Erythroblast (primary cell): ENCODE data around the gene P2RX3.

ENCODE experiments used
- DNase-seq, 2 experiments: peaks; one replicate each; lab custom pipeline; 2025; lab: John Stamatoyannopoulos, UW
- GATA1 ChIP-seq: IDR thresholded peaks from 2 replicates; pipeline ENCODE4 v1.6.1; 2011; ENCODE audit warnings: low read depth, mild to moderate bottlenecking, control low read depth, low read length, moderate library complexity
- POLR2A ChIP-seq: IDR thresholded peaks from 2 replicates; pipeline ENCODE4 v1.6.1; 2011; ENCODE audit warnings: mild to moderate bottlenecking, low read length

The P2RX3 gene

GRCh38 chr11:57305523-57305922 is 32.6 kb upstream of the P2RX3 start:
- TF ChIP-seq POLR2A (no peak), GATA1 (no peak)

DNA sequence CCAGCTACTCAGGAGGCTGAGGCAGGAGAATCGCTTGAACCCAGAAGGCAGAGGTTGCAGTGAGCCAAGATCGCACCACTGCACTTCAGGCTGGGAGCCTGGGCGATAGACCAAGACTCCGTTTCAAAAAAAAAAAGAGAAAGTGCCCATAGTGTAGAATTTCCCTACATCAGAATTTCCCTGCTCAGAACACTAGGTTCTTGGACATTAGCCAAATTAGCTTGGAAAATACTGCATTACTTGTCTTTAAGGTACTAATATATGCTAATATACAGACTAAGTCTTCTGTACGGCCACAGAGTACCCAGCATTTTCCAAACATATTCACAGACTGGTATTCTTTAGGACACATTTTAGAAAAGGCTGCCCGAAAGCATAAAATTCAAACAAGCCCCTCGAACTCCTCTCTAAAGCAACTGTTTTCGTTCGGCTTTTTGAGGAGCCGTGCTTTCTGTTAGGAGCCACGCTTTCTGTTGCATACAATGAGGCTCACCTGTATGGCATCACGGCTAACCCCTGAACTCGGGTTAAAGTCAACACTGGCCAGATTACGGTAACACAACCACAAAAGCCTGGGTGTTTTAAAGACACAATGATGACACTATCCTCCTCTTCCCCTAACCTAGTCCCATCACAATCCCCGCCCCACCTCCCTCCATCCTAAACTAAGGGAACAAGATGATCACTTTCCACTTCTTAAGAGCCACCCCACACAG is 31.8 kb upstream of the P2RX3 start:
- TF ChIP-seq POLR2A: no peak
- TF ChIP-seq GATA1: no peak
- no peak for DNase-seq

More at GRCh38 chr11:57305523-57305922, 32.6 kb upstream of the P2RX3 start:
- DNase-seq: no peak

- DNase-seq: no peak
These were observed 31.1 kb upstream of the P2RX3 start for GRCh38 chr11:57306940-57307565.

GRCh38 chr11:57307666-57308270 is 30.4 kb upstream of the P2RX3 start:
- TF ChIP-seq GATA1: no peak
- TF ChIP-seq POLR2A: no peak
- no peak for DNase-seq

More at GRCh38 chr11:57306940-57307565, 31.1 kb upstream of the P2RX3 start:
- TF ChIP-seq GATA1 (no peak), POLR2A (no peak)

GRCh38 chr11:57308426-57309060 is 29.6 kb upstream of the P2RX3 start:
- TF ChIP-seq GATA1 (no peak), POLR2A (no peak)
- DNase-seq: no peak

DNA sequence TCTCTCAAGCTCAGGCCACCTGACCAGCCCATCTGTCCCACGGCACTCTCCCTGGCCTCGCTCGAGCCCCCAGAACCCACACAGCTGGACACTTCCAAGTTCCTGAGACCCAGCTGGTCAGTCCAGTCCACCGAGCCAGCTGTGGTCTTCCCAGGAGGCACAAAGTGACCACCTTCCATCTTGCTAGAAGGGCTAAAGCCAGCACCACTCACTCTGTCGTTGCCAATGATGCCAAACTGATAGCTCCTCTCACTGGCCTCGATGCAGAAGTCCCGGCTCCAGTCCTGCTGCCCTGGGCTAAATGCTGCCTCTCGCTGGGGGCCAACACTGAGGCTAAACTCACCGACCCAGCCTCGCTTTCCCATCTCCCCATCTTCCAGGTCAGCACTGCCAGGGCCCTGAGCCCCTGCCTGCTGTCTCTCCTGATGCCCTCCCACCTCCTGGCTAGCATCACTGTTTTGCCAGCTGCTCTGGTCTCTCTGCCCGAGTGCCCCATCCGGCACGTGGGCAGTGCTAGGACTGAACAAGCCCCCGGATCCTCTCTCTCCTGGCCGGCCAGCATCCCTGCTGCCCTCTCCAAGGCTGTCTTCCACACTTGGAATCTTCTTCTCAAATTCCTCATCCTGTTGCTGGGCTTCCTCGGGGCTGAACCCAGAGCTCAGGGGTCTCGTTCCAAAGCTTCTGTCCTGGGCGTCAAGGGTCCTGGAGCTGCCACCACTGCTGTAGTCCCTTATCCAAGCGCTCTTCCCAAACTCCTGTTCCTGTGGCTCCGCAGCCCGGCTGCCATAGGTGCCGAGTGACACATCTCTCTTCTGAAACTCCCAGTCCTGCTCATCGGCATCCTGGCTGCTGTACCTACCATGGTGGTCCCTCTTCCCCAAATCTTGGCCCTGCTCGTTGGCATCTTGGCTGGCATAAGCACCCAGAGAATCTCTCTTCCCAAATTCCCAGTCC is 28.8 kb upstream of the P2RX3 start:
- DNase-seq: no peak
- no peak for TF ChIP-seq GATA1
- TF ChIP-seq POLR2A: no peak

DNA sequence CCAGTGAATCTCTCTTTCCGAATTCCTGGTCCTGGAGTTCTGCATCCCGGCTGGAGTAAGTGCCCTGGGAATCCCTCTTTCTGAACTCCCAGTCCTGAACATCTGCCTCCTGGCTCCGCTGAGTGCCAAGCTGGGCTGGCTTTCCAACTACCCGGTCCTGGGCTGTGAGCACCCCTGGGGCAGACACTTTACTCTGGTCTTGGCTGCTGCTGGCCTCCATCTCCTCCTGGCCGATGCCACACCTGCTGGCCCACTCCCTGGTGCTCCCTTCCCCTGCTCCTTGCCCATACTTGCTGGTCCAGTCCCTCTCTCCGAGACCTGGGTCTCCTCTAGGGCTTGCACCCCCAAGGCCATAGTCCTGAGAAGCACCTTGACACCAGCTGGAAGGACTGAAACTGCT is 28.1 kb upstream of the P2RX3 start:
- no peak for TF ChIP-seq GATA1
- TF ChIP-seq POLR2A: no peak
- DNase-seq: no peak

GRCh38 chr11:57310630-57311086 is 27.5 kb upstream of the P2RX3 start:
- no peak for TF ChIP-seq GATA1
- no peak for TF ChIP-seq POLR2A
- peak in 1 of 2 experiments; percentile 44 for DNase-seq

GRCh38 chr11:57311109-57311936 is 26.8 kb upstream of the P2RX3 start:
- TF ChIP-seq GATA1: no peak
- no peak for TF ChIP-seq POLR2A
- peak; percentile 70 to 88 for DNase-seq

DNA sequence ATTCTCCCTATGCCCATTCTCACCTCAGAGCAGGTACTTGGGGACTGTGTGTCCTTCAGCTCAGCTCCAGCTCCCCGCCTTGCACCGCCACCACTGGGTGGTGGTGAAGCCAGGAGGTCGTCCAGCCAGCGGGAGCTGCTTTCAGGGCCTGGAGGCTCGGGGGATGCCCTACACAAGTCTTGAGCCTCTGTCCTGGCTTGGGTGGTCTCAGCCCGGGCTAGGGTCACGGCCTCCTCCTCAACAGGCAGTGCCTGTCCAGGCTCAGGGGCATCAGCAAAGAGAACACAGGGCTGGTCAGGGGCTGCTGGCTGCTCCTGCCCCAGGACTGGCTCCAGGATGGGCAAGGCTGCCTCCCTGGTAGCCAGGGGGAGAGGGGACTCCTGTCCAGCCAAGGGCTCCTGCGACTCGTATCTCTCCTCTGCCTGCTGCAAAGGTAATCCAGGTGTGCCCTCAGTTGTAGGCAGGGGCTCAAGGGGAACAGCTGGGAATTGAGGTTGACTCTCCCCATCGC is 25.6 kb upstream of the P2RX3 start:
- peak in 1 of 2 experiments; percentile 22 for DNase-seq
- TF ChIP-seq POLR2A: no peak
- TF ChIP-seq GATA1: no peak

GRCh38 chr11:57313071-57313787 is 24.9 kb upstream of the P2RX3 start:
- no peak for TF ChIP-seq POLR2A
- TF ChIP-seq GATA1: no peak
- no peak for DNase-seq
